HepG2 (cell line): ENCODE data around the gene C1orf50. TPM values are rescaled to one million over a fixed set of nuclear protein-coding genes. Genes with fewer than 3 reads are reported as not detected.
"Not testable (repeated sequence)": the region's sequence is repeated elsewhere in the genome, so short reads cannot be mapped to it uniquely, and the experiment has no call there.

Source experiments
- ATAC-seq: fragments of 200-7000 bp; cut with Tn5 transposase; 3 replicates; pipeline ENCODE4 v1.9.1; 2020; ENCODE audit warnings: mild to moderate bottlenecking, moderate library complexity
- BruUV-seq: library from RNA; stranded (reverse); fragments of 400-500 nt; replicated peaks from 2 replicates; lab custom pipeline; 2021; lab: Mats Ljungman, UMichigan
- CTCF ChIA-PET: fragments of 300-600 bp; formaldehyde crosslinking; extraction: SDS; loops from one replicate; lab custom pipeline; 2021; ENCODE audit warnings: low total read pairs, inconsistent platforms, low intra/inter-chr PET ratio; lab: Yijun Ruan, JAX
- POLR2A ChIA-PET: fragments of 350-600 bp; sonication (Branson Sonifier 250); formaldehyde crosslinking; loops from one replicate; lab custom pipeline; 2020; ENCODE audit warnings: antibody characterized with exemption, inconsistent platforms; lab: Yijun Ruan, JAX
- DNase-seq: peaks from one replicate; pipeline ENCODE4 v3.0.0-alpha.2; 2015; ENCODE audit warnings: low spot score
- FAIRE-seq: peaks from 3 replicates; lab custom pipeline; 2011; peaks lifted over from hg19 to GRCh38; lab: Jason Lieb, UNC
- H2AFZ ChIP-seq: one replicate; pipeline ENCODE4 v1.6.1; 2011; ENCODE audit warnings: low read length, inconsistent platforms
- H3K27ac ChIP-seq: fragments of 300-600 bp; 3 replicates; pipeline ENCODE4 v1.8.0; 2011; ENCODE audit warnings: mixed run types, mild to moderate bottlenecking, mixed read lengths, low read length, inconsistent platforms; ENCODE audit not compliant: insufficient read depth; ENCODE audit errors: extremely low read length
- H3K27me3 ChIP-seq, 2 experiments: fragments of 200-600 bp in 1 of 2; 2 replicates in 1 of 2; 3 replicates in 1 of 2; pipeline versions ENCODE4 v1.6.0 to v1.8.0; 2011; ENCODE audit warnings: low read length in 2 of 2, mild to moderate bottlenecking in 2 of 2, moderate library complexity in 2 of 2, inconsistent platforms in 1 of 2; ENCODE audit not compliant: insufficient read depth in 2 of 2, control insufficient read depth in 1 of 2
- H3K36me3 ChIP-seq, 2 experiments: fragments of 200-600 bp in 1 of 2; replicated peaks in 1 of 2; 2 replicates in 1 of 2; 3 replicates in 1 of 2; pipeline versions ENCODE4 v1.5.1 to v1.8.0; 2011; ENCODE audit warnings: low read length in 2 of 2, inconsistent platforms in 1 of 2; ENCODE audit not compliant: insufficient read depth in 2 of 2, control insufficient read depth in 1 of 2
- H3K4me1 ChIP-seq: 2 replicates; pipeline ENCODE4 v1.5.1; 2012; ENCODE audit warnings: low read length, inconsistent platforms; ENCODE audit not compliant: insufficient read depth
- H3K4me2 ChIP-seq: 2 replicates; pipeline ENCODE4 v1.6.0; 2011; ENCODE audit warnings: low read depth, low read length, inconsistent platforms
- H3K4me3 ChIP-seq, 3 experiments: fragments of 200-600 bp in 1 of 3; sonication (generic), shearing (Covaris generic) in 1 of 3; replicated peaks in 1 of 3; 2 replicates each; pipeline ENCODE4 v1.5.1; 2011 to 2016; ENCODE audit warnings: low read length in 3 of 3, inconsistent platforms in 2 of 3, low read depth in 2 of 3, mild to moderate bottlenecking in 2 of 3, control low read depth in 1 of 3, mixed read lengths in 1 of 3; ENCODE audit not compliant: insufficient read depth in 1 of 3
- H3K79me2 ChIP-seq: one replicate; pipeline ENCODE4 v1.6.1; 2011; ENCODE audit warnings: low read length, inconsistent platforms; ENCODE audit not compliant: insufficient read depth
- H3K9ac ChIP-seq: 2 replicates; pipeline ENCODE4 v1.6.0; 2011; ENCODE audit warnings: mild to moderate bottlenecking, low read depth, low read length, inconsistent platforms; ENCODE audit not compliant: insufficient read depth
- H3K9me3 ChIP-seq: 2 replicates; pipeline ENCODE4 v1.5.1; 2012; ENCODE audit warnings: mild to moderate bottlenecking, low read length
- H4K20me1 ChIP-seq: 2 replicates; pipeline ENCODE4 v1.6.0; 2011; ENCODE audit warnings: inconsistent platforms, mild to moderate bottlenecking, low read length, moderate library complexity; ENCODE audit not compliant: insufficient read depth
- CTCF ChIP-seq: sonication (generic); formaldehyde crosslinking; IDR thresholded peaks from 2 replicates; pipeline ENCODE4 v1.5.0; 2020; ENCODE audit warnings: mild to moderate bottlenecking, missing genetic modification reagents, moderate library complexity
- STAG1 ChIP-seq: sonication (generic); formaldehyde crosslinking; IDR thresholded peaks from 2 replicates; pipeline ENCODE4 v1.4.0; 2020; ENCODE audit warnings: missing genetic modification reagents
- ZMAT5 ChIP-seq: sonication (generic); formaldehyde crosslinking; IDR thresholded peaks from 2 replicates; pipeline ENCODE4 v1.5.0; 2020; ENCODE audit warnings: mild to moderate bottlenecking, low read depth, missing genetic modification reagents, borderline replicate concordance
- WGBS: methylation state at CpG from one replicate; pipeline ENCODE4 v1.1.6; 2017; ENCODE audit warnings: low lambda C conversion rate; 5-methylcytosine and 5-hydroxymethylcytosine counted together
- in situ Hi-C: cut with HindIII; loops from 2 replicates; pipeline ENCODE4 v1.10.0; 2017; ENCODE audit warnings: low pct_unique_long_range_greater_than_20kb; ENCODE audit not compliant: extremely low pct_ligation_motif_present
- intact Hi-C: fragments of 100-400 bp; cut with micrococcal nuclease; formaldehyde crosslinking; loops from one replicate; pipeline ENCODE4 v1.10.0; 2022; ENCODE audit not compliant: unreplicated experiment
- polyA plus RNA-seq, 8 experiments: library from polyadenylated mRNA; depleted of rRNA in 3 of 8; stranded (reverse) in 7 of 8; unstranded in 1 of 8; fragments of >200 nt; fragmentation: Illumina TruSeq in 4 of 8; extraction: Trizol in 4 of 8; gene quantifications; 2 replicates each; pipeline versions ENCODE4 v1.2.1 to v1.2.3, GENCODE V29; 2011 to 2016; ENCODE audit warnings: low read depth in 4 of 8, missing spikeins in 1 of 8, mixed read lengths in 1 of 8; ENCODE audit not compliant: insufficient read depth in 1 of 8
- total RNA-seq, 5 experiments: library from RNA; depleted of rRNA; stranded (reverse); fragments of >200 nt; fragmentation: Illumina TruSeq; extraction: Trizol; gene quantifications; 2 replicates each; pipeline ENCODE4 v1.2.3, GENCODE V29; 2016; ENCODE audit warnings: low read depth in 1 of 5
- TF ChIP-seq, protein P1 (sequence below): sonication (generic); formaldehyde crosslinking; IDR thresholded peaks from 2 replicates; pipeline ENCODE4 v1.9.0; 2021; ENCODE audit warnings: missing genetic modification reagents, mild to moderate bottlenecking, borderline replicate concordance

Gene C1orf50
- total and polyA plus RNA-seq, 2 of the 13 experiments (the other 11 are each of a cell fraction or from before 2014, with no cell fraction given): 4.3 to 4.8 TPM

- TF ChIP-seq, protein P1, sequence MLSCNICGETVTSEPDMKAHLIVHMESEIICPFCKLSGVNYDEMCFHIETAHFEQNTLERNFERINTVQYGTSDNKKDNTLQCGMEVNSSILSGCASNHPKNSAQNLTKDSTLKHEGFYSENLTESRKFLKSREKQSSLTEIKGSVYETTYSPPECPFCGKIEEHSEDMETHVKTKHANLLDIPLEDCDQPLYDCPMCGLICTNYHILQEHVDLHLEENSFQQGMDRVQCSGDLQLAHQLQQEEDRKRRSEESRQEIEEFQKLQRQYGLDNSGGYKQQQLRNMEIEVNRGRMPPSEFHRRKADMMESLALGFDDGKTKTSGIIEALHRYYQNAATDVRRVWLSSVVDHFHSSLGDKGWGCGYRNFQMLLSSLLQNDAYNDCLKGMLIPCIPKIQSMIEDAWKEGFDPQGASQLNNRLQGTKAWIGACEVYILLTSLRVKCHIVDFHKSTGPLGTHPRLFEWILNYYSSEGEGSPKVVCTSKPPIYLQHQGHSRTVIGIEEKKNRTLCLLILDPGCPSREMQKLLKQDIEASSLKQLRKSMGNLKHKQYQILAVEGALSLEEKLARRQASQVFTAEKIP (CRISPR knock-in tag): no peak
- TF ChIP-seq, all 625 proteins: peak for 0
Observed at GRCh38 chr1:42723511-42723910, 43.5 kb upstream of the C1orf50 start (continued).

- H3K27ac ChIP-seq, H3K4me3 ChIP-seq, H3K27me3 ChIP-seq, H3K4me2 ChIP-seq, BruUV-seq, H3K9ac ChIP-seq, H3K36me3 ChIP-seq, intact Hi-C loops, H4K20me1 ChIP-seq, DNase-seq, ATAC-seq, CTCF ChIA-PET, H3K79me2 ChIP-seq, H3K4me1 ChIP-seq, FAIRE-seq, H2AFZ ChIP-seq, H3K9me3 ChIP-seq: not testable (repeated sequence)
- POLR2A ChIA-PET: interaction anchor here (0.7 kb wide), 1 partner anchor 14 kb away, joined by 4 read pairs; the partner anchor contains the start of gene CLDN19
- in situ Hi-C loops: loop anchor here (25.0 kb wide), 1 partner anchor 389 kb away; the partner anchor contains the start of gene FOXJ3
- WGBS: 98% methylated on average over 4 of the region's 4 CpGs
Observed at GRCh38 chr1:42725820-42726219, 41.2 kb upstream of the C1orf50 start.

- H3K4me2 ChIP-seq: no peak overlapping the region
- no peak for TF ChIP-seq ZMAT5
- 0 out of 2 replicates have a peak, but pooled peaks have one; percentile 13 for TF ChIP-seq CTCF (CRISPR knock-in tag)
- peak; percentile 18; the same call in 1 of the 2 replicates for TF ChIP-seq STAG1 (CRISPR knock-in tag)
- no TSS peak for BruUV-seq
- no peaks in the 10 kb centered on the region for H3K27me3 ChIP-seq
- H3K27ac ChIP-seq: no peak overlapping the region
- peaks cover 18% of the 10 kb centered on the region for H3K4me1 ChIP-seq
- intact Hi-C loops: no loop called here
- DNase-seq (no peak), ATAC-seq (no peak), FAIRE-seq (no peak)
- no peaks in the 10 kb centered on the region for H3K79me2 ChIP-seq
- H4K20me1 ChIP-seq: no peaks in the 10 kb centered on the region
- H3K4me3 ChIP-seq: no peak overlapping the region
- in situ Hi-C loops: loop anchor here (25.0 kb wide), 1 partner anchor 393 kb away; the partner anchor contains the start of gene FOXJ3
- H3K36me3 ChIP-seq: no peaks in the 10 kb centered on the region
- 97% methylated on average over 3 of the region's 3 CpGs for WGBS
- no peak overlapping the region for H3K9ac ChIP-seq
- H3K9me3 ChIP-seq: no peaks in the 10 kb centered on the region
- POLR2A ChIA-PET: no interaction called here
- CTCF ChIA-PET: no interaction called here
- no peak overlapping the region for H2AFZ ChIP-seq
Observed at GRCh38 chr1:42730002-42730401, 37.0 kb upstream of the C1orf50 start.
